Thoracic aorta (tissue), 2 donors: ENCODE data around the gene GSDME. TPM values are rescaled to one million over a fixed set of nuclear protein-coding genes. Genes with fewer than 3 reads are reported as not detected.

Experiments
- ATAC-seq: fragments of 150-250 bp; one replicate; pipeline ENCODE4 v1.8.0; 2017; ENCODE audit warnings: low read depth; ENCODE audit not compliant: insufficient number of reproducible peaks, low FRiP score
- DNase-seq: peaks from one replicate; pipeline ENCODE4 v3.0.0-alpha.2; 2020; ENCODE audit warnings: low spot score
- H3K27ac ChIP-seq, 2 donors: fragments of 200-600 bp; sonication (generic); 1 replicate in 1 of 2; 2 replicates in 1 of 2; pipeline ENCODE4 v1.5.1; 2016; ENCODE audit warnings: mild to moderate bottlenecking in 2 of 2, moderate library complexity in 2 of 2
- H3K27me3 ChIP-seq: fragments of 200-600 bp; sonication (generic); replicated peaks from 2 replicates; pipeline ENCODE4 v1.6.0; 2016; ENCODE audit warnings: mild to moderate bottlenecking; ENCODE audit not compliant: insufficient read depth
- H3K36me3 ChIP-seq: fragments of 200-600 bp; sonication (generic); one replicate; pipeline ENCODE4 v1.5.1; 2016
- H3K4me1 ChIP-seq, 2 donors: fragments of 200-600 bp; sonication (generic); 1 replicate in 1 of 2; 2 replicates in 1 of 2; pipeline versions ENCODE4 v1.5.1 to v1.6.0; 2016; ENCODE audit warnings: low read depth in 2 of 2, mild to moderate bottlenecking in 1 of 2; ENCODE audit not compliant: control insufficient read depth in 1 of 2
- H3K4me3 ChIP-seq: fragments of 200-600 bp; sonication (generic); 2 replicates; pipeline ENCODE4 v1.5.1; 2016; ENCODE audit warnings: mild to moderate bottlenecking
- H3K9me3 ChIP-seq: fragments of 200-600 bp; sonication (generic); 2 replicates; pipeline ENCODE4 v1.5.1; 2016
- total RNA-seq, 2 donors: library from RNA; depleted of rRNA; stranded (reverse); fragments of >200 nt; gene quantifications; one replicate each; pipeline versions ENCODE4 v1.1.0 to v1.2.3, GENCODE V29; 2016
- TF ChIP-seq, protein P1 (sequence below): fragments of 200-600 bp; sonication (generic); IDR thresholded peaks from one replicate; pipeline ENCODE4 v1.5.1; 2019; ENCODE audit warnings: antibody characterized with exemption

GSDME gene
- total RNA-seq, 2 donors from 2014 or later, result 7.3 to 21.7 TPM

DNA sequence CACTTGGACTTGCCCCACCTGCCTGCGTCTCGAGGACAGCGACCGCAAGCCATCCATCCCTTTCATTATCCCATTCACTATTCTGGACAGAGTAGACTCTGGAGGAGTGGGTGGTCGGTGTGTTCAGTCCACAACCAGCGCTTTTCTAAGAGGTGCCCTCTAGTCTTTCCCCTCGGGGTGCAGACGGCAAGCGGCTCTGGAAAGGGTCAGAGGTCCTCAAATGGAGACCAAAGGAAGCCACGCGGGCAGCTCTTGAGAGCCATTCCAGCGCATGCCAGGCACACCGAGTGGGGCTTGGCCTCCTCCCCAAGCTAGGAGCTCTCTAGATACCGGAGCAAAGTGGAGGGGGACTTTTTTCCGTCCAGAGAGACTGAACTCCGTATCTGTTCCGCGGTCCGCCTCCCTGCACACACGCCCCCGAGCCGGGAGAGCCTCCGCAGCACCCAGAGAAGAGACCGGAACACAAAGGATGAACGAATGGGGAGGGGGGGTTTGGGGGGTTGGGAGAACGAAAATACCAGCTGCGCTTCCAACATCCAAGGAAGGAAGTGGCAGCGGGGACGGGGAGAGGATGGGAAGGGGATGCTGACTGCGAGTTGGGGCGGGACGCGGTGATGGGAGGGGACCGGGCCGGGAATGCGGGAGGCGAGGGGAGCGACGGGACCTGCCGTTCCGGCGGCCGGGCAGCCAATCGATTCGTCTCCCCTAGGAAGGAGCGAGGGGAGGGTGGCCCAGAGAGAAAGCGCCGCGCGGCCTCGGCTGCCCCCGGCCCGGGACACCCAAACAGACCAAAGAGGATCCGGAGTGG lies 515 bp downstream of the GSDME start:
- Histone ChIP-seq H3K27me3 (no peaks in the 10 kb centered on the region), H3K4me3 (peak overlapping the region; percentile 85), H3K36me3 (no peaks in the 10 kb centered on the region), H3K4me1 (peaks cover 6 to 9% of the 10 kb centered on the region in 2 donors), H3K9me3 (no peaks in the 10 kb centered on the region), H3K27ac (peak overlapping the region; percentile 82 to 85)
- ATAC-seq (peak; percentile 53), DNase-seq (no peak)
- TF ChIP-seq, protein P1, sequence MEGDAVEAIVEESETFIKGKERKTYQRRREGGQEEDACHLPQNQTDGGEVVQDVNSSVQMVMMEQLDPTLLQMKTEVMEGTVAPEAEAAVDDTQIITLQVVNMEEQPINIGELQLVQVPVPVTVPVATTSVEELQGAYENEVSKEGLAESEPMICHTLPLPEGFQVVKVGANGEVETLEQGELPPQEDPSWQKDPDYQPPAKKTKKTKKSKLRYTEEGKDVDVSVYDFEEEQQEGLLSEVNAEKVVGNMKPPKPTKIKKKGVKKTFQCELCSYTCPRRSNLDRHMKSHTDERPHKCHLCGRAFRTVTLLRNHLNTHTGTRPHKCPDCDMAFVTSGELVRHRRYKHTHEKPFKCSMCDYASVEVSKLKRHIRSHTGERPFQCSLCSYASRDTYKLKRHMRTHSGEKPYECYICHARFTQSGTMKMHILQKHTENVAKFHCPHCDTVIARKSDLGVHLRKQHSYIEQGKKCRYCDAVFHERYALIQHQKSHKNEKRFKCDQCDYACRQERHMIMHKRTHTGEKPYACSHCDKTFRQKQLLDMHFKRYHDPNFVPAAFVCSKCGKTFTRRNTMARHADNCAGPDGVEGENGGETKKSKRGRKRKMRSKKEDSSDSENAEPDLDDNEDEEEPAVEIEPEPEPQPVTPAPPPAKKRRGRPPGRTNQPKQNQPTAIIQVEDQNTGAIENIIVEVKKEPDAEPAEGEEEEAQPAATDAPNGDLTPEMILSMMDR, result no peak

DNA sequence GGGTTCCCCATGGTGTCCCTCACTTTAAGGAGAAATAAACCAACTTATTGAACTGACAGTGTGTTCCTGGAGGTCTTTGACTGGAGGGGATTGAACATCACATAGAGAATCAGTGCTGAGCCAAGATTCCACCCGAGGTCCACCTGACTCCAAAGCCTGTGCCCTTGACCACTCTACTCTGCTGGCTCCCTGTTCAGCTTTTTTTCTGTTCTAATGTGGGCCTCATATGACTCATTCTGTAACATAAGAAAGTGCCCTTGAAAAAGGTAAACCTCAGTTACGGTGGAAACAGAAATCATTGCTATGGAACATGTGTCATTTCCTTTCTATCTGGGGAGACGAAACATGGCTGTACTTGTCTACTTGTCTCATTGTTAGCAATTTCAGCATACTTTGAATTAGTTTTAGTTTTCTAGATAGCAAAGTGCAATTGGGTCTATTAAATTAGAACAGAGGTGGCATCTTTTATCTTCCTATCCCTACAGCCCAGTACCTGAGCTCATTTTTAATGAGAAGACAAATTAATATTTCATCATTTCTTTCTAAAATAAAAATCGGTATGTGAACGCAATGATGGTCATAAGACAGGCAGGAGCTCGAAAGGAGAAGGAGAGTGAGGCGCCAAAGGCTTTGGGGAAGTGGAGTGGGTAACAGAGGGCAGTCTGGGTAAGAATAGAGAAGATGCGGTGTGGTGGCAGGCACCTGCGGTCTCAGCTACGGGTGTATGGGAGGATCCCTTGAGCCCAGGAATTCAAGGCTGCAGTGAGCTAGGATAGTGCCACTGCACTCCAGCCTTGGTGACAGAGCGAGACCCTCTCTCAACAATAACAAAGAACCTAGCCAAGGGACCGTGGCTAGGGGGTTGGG lies 1.5 kb downstream of the GSDME start:
- peak overlapping the region; percentile 85 for H3K4me3 ChIP-seq
- no peaks in the 10 kb centered on the region for H3K27me3 ChIP-seq
- no peak overlapping the region for H3K27ac ChIP-seq
- ATAC-seq (no peak), DNase-seq (no peak)
- H3K4me1 ChIP-seq, result peaks cover 6 to 9% of the 10 kb centered on the region in 2 donors
- TF ChIP-seq, protein P1, result no peak
- H3K9me3 ChIP-seq, result no peaks in the 10 kb centered on the region
- no peaks in the 10 kb centered on the region for H3K36me3 ChIP-seq

DNA sequence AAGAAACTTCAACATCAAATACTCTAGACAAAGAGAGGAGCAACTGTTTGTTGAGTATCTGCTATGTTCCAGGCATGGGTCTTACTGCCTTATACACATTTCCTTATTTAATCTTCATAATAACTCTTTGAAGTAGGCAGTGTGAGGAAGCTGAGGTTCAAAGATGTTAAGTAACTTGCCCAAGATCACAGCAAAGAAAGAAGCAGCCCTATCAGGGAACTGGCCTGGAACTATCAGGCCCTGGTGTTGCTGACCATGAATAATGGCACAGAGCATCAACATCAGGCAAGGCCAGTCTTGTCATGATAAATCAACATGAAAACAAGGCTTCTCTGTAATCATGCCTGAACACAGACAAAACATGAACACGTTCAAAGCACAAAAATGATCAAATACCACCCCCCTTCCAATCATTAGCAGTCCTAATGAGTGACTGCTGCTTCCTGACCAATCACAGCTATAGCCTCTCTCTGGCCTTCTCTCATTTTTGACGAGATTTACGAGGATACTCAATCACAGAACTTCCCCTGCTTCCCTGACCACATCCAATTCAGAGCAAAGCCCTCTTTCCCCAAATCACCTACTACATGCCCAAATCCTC lies 2.3 kb downstream of the GSDME start:
- H3K4me3 ChIP-seq, result no peak overlapping the region
- TF ChIP-seq, protein P1, result no peak
- DNase-seq (no peak), ATAC-seq (no peak)
- no peak overlapping the region for H3K27ac ChIP-seq
- H3K27me3 ChIP-seq, result no peaks in the 10 kb centered on the region
- no peaks in the 10 kb centered on the region for H3K36me3 ChIP-seq
- peaks cover 6 to 9% of the 10 kb centered on the region in 2 donors for H3K4me1 ChIP-seq
- no peaks in the 10 kb centered on the region for H3K9me3 ChIP-seq

DNA sequence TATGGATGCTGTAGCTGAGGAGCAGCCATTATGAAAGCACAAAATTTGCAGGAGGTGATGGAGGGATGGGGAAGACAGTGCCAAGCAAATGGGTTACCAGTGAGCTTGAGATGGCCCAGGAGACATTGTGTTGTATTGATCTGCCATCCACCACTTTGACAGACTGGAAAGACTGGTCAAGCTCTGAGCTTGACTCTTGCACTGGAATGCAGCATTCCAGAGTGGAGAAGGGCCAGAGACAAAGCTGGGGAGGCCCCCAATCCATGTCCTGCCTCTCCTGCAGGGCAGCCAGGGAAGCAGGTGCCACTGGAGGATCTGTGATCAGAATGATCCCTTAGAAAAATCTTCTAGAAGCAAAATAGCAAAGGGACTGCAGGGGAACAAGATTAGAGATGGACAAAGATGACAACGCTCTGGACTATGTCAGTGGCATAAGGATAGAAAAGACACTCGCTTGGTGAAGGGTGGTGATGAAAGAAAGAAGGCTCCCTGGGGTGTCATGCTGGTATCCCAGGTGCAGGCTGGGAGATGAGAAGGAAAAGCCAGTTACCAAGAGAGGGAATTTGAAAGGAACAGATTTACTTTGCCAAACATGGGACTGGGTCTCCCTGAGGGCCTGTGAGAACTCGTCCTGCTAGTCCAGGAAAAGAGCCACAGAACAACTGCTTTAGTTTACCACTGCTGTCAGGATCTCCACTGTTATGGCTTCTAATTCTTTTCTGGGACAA lies 5.0 kb downstream of the GSDME start:
- no peak overlapping the region for H3K27ac ChIP-seq
- TF ChIP-seq, protein P1, result no peak
- no peak for ATAC-seq
- no peaks in the 10 kb centered on the region for H3K36me3 ChIP-seq
- H3K9me3 ChIP-seq, result no peaks in the 10 kb centered on the region
- H3K4me1 ChIP-seq, result no peaks in the 10 kb centered on the region
- no peak overlapping the region for H3K4me3 ChIP-seq
- DNase-seq, result no peak
- no peaks in the 10 kb centered on the region for H3K27me3 ChIP-seq
